Transverse colon (tissue), 4 donors: ENCODE results near the gene FLYWCH1.

Source experiments
- CTCF ChIP-seq, 5 experiments: fragments of 200-600 bp in 3 of 5; fragments of 450-650 bp in 2 of 5; sonication (generic) in 3 of 5; IDR thresholded peaks; 1 replicate in 2 of 5; 2 replicates in 3 of 5; pipeline ENCODE4 v1.5.1; 2016 to 2017; ENCODE audit warnings: antibody characterized with exemption in 5 of 5, inconsistent platforms in 3 of 5, mild to moderate bottlenecking in 2 of 5, moderate library complexity in 1 of 5
- EP300 ChIP-seq: sonication (generic); formaldehyde crosslinking; IDR thresholded peaks from one replicate; pipeline ENCODE4 v1.6.1; 2017; ENCODE audit warnings: antibody characterized with exemption, low read depth
- POLR2A ChIP-seq: fragments of 450-650 bp; IDR thresholded peaks from one replicate; pipeline ENCODE4 v1.6.1; 2016; ENCODE audit warnings: antibody characterized with exemption, mild to moderate bottlenecking, moderate library complexity
- POLR2AphosphoS5 ChIP-seq, 3 donors: sonication (generic); formaldehyde crosslinking; IDR thresholded peaks; one replicate each; pipeline ENCODE4 v1.6.1; 2016; ENCODE audit warnings: antibody characterized with exemption in 3 of 3

DNA sequence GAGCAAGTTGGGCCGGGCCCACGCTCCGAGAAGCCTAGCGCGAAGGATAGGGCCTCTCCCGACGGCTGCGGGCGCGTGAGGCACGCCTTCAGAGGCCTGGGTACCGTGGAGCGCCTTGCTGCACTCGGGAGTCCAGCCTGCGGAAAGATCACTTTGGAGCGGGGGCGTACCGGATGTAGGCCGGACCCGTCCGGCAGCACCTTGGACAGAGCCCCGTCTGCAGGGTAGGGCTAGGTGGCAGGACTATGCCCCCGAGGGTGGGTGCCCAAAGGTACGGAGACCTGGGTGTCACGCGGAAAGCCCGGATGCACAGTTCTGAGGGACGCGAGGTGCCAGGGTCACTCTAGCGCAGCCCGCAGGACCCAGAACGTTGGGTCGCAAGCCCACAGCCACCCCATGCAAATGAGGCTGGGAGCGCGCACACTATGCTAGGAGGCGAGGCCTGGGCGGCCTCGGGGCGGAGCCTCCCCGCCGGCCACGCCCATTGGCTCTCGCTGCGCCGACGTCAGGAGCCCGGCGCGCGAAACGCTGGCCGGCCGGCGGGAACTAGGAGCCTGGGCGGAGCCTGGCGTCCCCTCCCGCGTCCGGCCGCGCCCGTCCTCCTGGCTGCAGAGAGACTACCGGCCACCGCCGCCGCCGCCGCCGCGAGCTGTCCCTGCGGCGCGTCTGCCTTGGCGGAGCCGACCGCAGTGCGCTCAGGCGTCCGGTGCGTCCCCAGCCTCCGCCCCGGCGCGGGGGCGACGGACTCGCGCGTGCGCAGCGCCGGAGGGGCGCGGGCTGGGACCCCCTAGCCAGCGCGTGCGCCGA is 57.2 kb downstream of the FLYWCH1 start, which contains the start of gene PAQR4:
- TF ChIP-seq CTCF (IDR thresholded peaks at IDR 0.05) (no peak), POLR2A (peak; percentile 9), POLR2AphosphoS5 (IDR thresholded peaks at IDR 0.05) (peak in 2 of 3 donors; percentile 47 to 48), EP300 (no peak)
